CD14-positive monocyte (primary cell): Measurements from ENCODE around the gene ANKRD37. TPM values are rescaled to one million over a fixed set of nuclear protein-coding genes. Genes with fewer than 3 reads are reported as not detected.

Experiments used
- DNase-seq, 3 donors: peaks; one replicate each; pipeline ENCODE4 v3.0.0-alpha.2; 2011 to 2022
- H2AFZ ChIP-seq: 2 replicates; pipeline ENCODE4 v1.6.0; 2012; ENCODE audit warnings: mild to moderate bottlenecking, low read depth, low read length, inconsistent platforms; ENCODE audit not compliant: insufficient read depth, poor library complexity, severe bottlenecking
- H3K27ac ChIP-seq, 2 donors: 1 replicate in 1 of 2; 2 replicates in 1 of 2; pipeline ENCODE4 v1.5.1; 2012 to 2013; ENCODE audit warnings: low read length in 2 of 2, control low read depth in 1 of 2, inconsistent platforms in 1 of 2, low read depth in 1 of 2, mild to moderate bottlenecking in 1 of 2
- H3K27me3 ChIP-seq, 2 donors: one replicate each; pipeline versions ENCODE4 v1.6.0 to v1.6.1; 2011 to 2013; ENCODE audit warnings: low read length in 2 of 2; ENCODE audit not compliant: control insufficient read depth in 2 of 2, insufficient read depth in 2 of 2
- H3K36me3 ChIP-seq, 2 donors: replicated peaks in 1 of 2; 1 replicate in 1 of 2; 2 replicates in 1 of 2; pipeline versions ENCODE4 v1.5.1 to v1.6.1; 2012 to 2013; ENCODE audit warnings: low read length in 2 of 2, control low read depth in 1 of 2, inconsistent platforms in 1 of 2, mild to moderate bottlenecking in 1 of 2; ENCODE audit not compliant: insufficient read depth in 2 of 2, control insufficient read depth in 1 of 2
- H3K4me1 ChIP-seq, 2 donors: 1 replicate in 1 of 2; 2 replicates in 1 of 2; pipeline versions ENCODE4 v1.5.1 to v1.6.1; 2012 to 2013; ENCODE audit warnings: low read length in 2 of 2, control low read depth in 1 of 2, inconsistent platforms in 1 of 2, mild to moderate bottlenecking in 1 of 2, moderate library complexity in 1 of 2; ENCODE audit not compliant: insufficient read depth in 2 of 2, control insufficient read depth in 1 of 2
- H3K4me2 ChIP-seq: replicated peaks from 2 replicates; pipeline ENCODE3; 2012; ENCODE audit warnings: low read length, moderate library complexity, mild to moderate bottlenecking; ENCODE audit not compliant: poor library complexity, severe bottlenecking; ENCODE audit errors: extremely low read depth
- H3K4me3 ChIP-seq, 3 experiments: fragments of 200-600 bp in 1 of 3; sonication (generic) in 1 of 3; replicated peaks in 1 of 3; 1 replicate in 2 of 3; 2 replicates in 1 of 3; pipeline ENCODE4 v1.5.1; 2011 to 2013; ENCODE audit warnings: low read length in 3 of 3, mild to moderate bottlenecking in 3 of 3, control low read depth in 2 of 3, low read depth in 2 of 3, inconsistent platforms in 1 of 3, moderate library complexity in 1 of 3
- H3K79me2 ChIP-seq: 2 replicates; pipeline ENCODE4 v1.6.0; 2012; ENCODE audit warnings: mild to moderate bottlenecking, control low read depth, inconsistent platforms, low read length, moderate library complexity; ENCODE audit not compliant: insufficient read depth
- H3K9ac ChIP-seq: 2 replicates; pipeline ENCODE4 v1.6.0; 2017; ENCODE audit warnings: low read length, mild to moderate bottlenecking; ENCODE audit not compliant: insufficient read depth, poor library complexity, severe bottlenecking
- H3K9me3 ChIP-seq, 2 donors: replicated peaks in 1 of 2; 1 replicate in 1 of 2; 2 replicates in 1 of 2; pipeline versions ENCODE4 v1.5.1 to v1.6.1; 2012 to 2013; ENCODE audit warnings: low read length in 2 of 2, control low read depth in 1 of 2; ENCODE audit not compliant: control insufficient read depth in 1 of 2, insufficient read depth in 1 of 2
- H4K20me1 ChIP-seq: 2 replicates; pipeline ENCODE4 v1.6.0; 2012; ENCODE audit warnings: mild to moderate bottlenecking, low read length, control low read depth, moderate library complexity; ENCODE audit not compliant: insufficient read depth
- H3K27ac Mint-ChIP-seq, 7 donors: one replicate each; pipeline ENCODE4 v1.8.0; 2020; ENCODE audit warnings: mild to moderate bottlenecking in 7 of 7, mixed read lengths in 7 of 7, moderate library complexity in 6 of 7, inconsistent platforms in 2 of 7
- H3K27me3 Mint-ChIP-seq, 3 donors: one replicate each; pipeline ENCODE4 v1.8.0; 2021 to 2022; ENCODE audit warnings: low read depth in 3 of 3, mild to moderate bottlenecking in 3 of 3, mixed read lengths in 3 of 3, moderate library complexity in 3 of 3, inconsistent platforms in 1 of 3
- H3K36me3 Mint-ChIP-seq, 2 donors: one replicate each; pipeline ENCODE4 v1.8.0; 2020; ENCODE audit warnings: mixed read lengths in 2 of 2, inconsistent platforms in 1 of 2, mild to moderate bottlenecking in 1 of 2
- H3K4me1 Mint-ChIP-seq: one replicate; pipeline ENCODE4 v1.8.0; 2020; ENCODE audit warnings: mild to moderate bottlenecking, mixed read lengths
- H3K4me3 Mint-ChIP-seq, 2 donors: one replicate each; pipeline ENCODE4 v1.8.0; 2020; ENCODE audit warnings: mild to moderate bottlenecking in 2 of 2, mixed read lengths in 2 of 2, moderate library complexity in 1 of 2
- H3K9me3 Mint-ChIP-seq, 7 donors: one replicate each; pipeline ENCODE4 v1.8.0; 2020 to 2022; ENCODE audit warnings: mixed read lengths in 7 of 7, mild to moderate bottlenecking in 6 of 7, moderate library complexity in 6 of 7, inconsistent platforms in 2 of 7
- CTCF ChIP-seq: fragments of 200-600 bp; IDR thresholded peaks from one replicate; pipeline ENCODE4 v1.8.0; 2022; ENCODE audit warnings: antibody characterized with exemption, mild to moderate bottlenecking
- WGBS: methylation state at CpG from one replicate; pipeline ENCODE4 v1.1.5; 2013; ENCODE audit warnings: missing lambda C conversion rate; ENCODE audit not compliant: insufficient coverage; 5-methylcytosine and 5-hydroxymethylcytosine counted together
- intact Hi-C, 2 donors: fragments of 100-400 bp; cut with micrococcal nuclease; formaldehyde crosslinking; loops; one replicate each; pipeline versions ENCODE4 v1.15.0 to v1.15.1; 2023
- polyA plus RNA-seq, 3 donors: library from polyadenylated mRNA; depleted of rRNA in 1 of 3; unstranded in 2 of 3; stranded (reverse) in 1 of 3; fragments of 300-500 nt in 2 of 3; fragments of >200 nt in 1 of 3; fragmentation: Illumina TruSeq in 2 of 3; gene quantifications; 1 replicate in 2 of 3; 2 replicates in 1 of 3; pipeline ENCODE4 v1.2.3, GENCODE V29; 2012 to 2021

ANKRD37 gene
- polyA plus RNA-seq, 3 donors, result 4.2 to 6.5 (median 5.4) TPM

GRCh38 chr4:185363251-185363650 lies 33.4 kb upstream of the ANKRD37 start:
- H3K4me2 ChIP-seq, result no peak overlapping the region
- H3K27me3 ChIP-seq, result no peaks in the 10 kb centered on the region
- no peaks in the 10 kb centered on the region for H4K20me1 ChIP-seq
- intact Hi-C loops, result no loop called here
- WGBS, result no CpG with 5 or more reads among the region's 3 CpGs
- DNase-seq, result no peak
- no peak overlapping the region for H3K27ac Mint-ChIP-seq
- H3K9me3 Mint-ChIP-seq, result peaks cover 0 to 3% (median 0%) of the 10 kb centered on the region in 7 donors
- no peaks in the 10 kb centered on the region for H3K4me1 Mint-ChIP-seq
- no peaks in the 10 kb centered on the region for H3K79me2 ChIP-seq
- TF ChIP-seq CTCF, result no peak
- no peak overlapping the region for H2AFZ ChIP-seq
- no peak overlapping the region for H3K4me3 ChIP-seq
- H3K27ac ChIP-seq, result no peak overlapping the region
- H3K9ac ChIP-seq, result no peak overlapping the region
- H3K36me3 Mint-ChIP-seq, result no peaks in the 10 kb centered on the region
- H3K9me3 ChIP-seq, result no peaks in the 10 kb centered on the region
- no peaks in the 10 kb centered on the region for H3K4me1 ChIP-seq
- H3K36me3 ChIP-seq, result no peaks in the 10 kb centered on the region
- H3K27me3 Mint-ChIP-seq, result peaks cover 0 to 7% (median 3%) of the 10 kb centered on the region in 3 donors
- no peak overlapping the region for H3K4me3 Mint-ChIP-seq

GRCh38 chr4:185364886-185365285 lies 31.8 kb upstream of the ANKRD37 start:
- Mint-ChIP-seq H3K9me3 (peaks cover 0 to 4% (median 0%) of the 10 kb centered on the region in 7 donors), H3K27me3 (peaks cover 0 to 7% (median 0%) of the 10 kb centered on the region in 3 donors), H3K4me3 (no peak overlapping the region), H3K27ac (no peak overlapping the region), H3K4me1 (no peaks in the 10 kb centered on the region), H3K36me3 (no peaks in the 10 kb centered on the region)
- intact Hi-C loops, result no loop called here
- 80% methylated on average over 1 of the region's 5 CpGs for WGBS
- no peaks in the 10 kb centered on the region for H3K27me3 ChIP-seq
- no peak overlapping the region for H2AFZ ChIP-seq
- no peaks in the 10 kb centered on the region for H3K4me1 ChIP-seq
- H3K9me3 ChIP-seq, result no peaks in the 10 kb centered on the region
- H3K4me2 ChIP-seq, result no peak overlapping the region
- no peak for TF ChIP-seq CTCF
- no peak for DNase-seq
- no peaks in the 10 kb centered on the region for H3K79me2 ChIP-seq
- H3K27ac ChIP-seq, result no peak overlapping the region
- no peaks in the 10 kb centered on the region for H4K20me1 ChIP-seq
- H3K9ac ChIP-seq, result no peak overlapping the region
- H3K36me3 ChIP-seq, result no peaks in the 10 kb centered on the region
- no peak overlapping the region for H3K4me3 ChIP-seq
